Kidney (tissue), 14 donors: ENCODE data around the gene GOLGA8T. TPM values are rescaled to one million over a fixed set of nuclear protein-coding genes. Genes with fewer than 3 reads are reported as not detected.
"Not testable (repeated sequence)": the region's sequence is repeated elsewhere in the genome, so short reads cannot be mapped to it uniquely, and the experiment has no call there.

Experiments used
- DNase-seq, 5 donors: peaks; one replicate each; pipeline ENCODE4 v3.0.0-alpha.2; 2013 to 2020
- FAIRE-seq: peaks from 2 replicates; lab custom pipeline; 2012; peaks lifted over from hg19 to GRCh38; lab: Jason Lieb, UNC
- H3K27ac ChIP-seq, 2 donors: one replicate each; pipeline ENCODE4 v1.7.0; 2013; ENCODE audit warnings: low read depth in 2 of 2, low read length in 2 of 2, inconsistent platforms in 1 of 2
- H3K27me3 ChIP-seq: one replicate; pipeline ENCODE4 v1.7.1; 2013; ENCODE audit warnings: low read length, inconsistent platforms; ENCODE audit not compliant: control insufficient read depth, insufficient read depth
- H3K36me3 ChIP-seq, 3 donors: one replicate each; pipeline versions ENCODE4 v1.7.0 to v1.7.1; 2013; ENCODE audit warnings: low read length in 3 of 3, control low read depth in 1 of 3, inconsistent platforms in 1 of 3; ENCODE audit not compliant: insufficient read depth in 3 of 3, control insufficient read depth in 2 of 3
- H3K4me1 ChIP-seq, 3 donors: one replicate each; pipeline versions ENCODE4 v1.7.0 to v1.7.1; 2013; ENCODE audit warnings: low read length in 3 of 3, inconsistent platforms in 1 of 3, low read depth in 1 of 3; ENCODE audit not compliant: control insufficient read depth in 2 of 3, insufficient read depth in 2 of 3
- H3K4me3 ChIP-seq, 3 donors: one replicate each; pipeline versions ENCODE4 v1.7.0 to v1.8.1; 2013; ENCODE audit warnings: low read length in 3 of 3, control low read depth in 1 of 3, inconsistent platforms in 1 of 3
- H3K9ac ChIP-seq, 3 donors: one replicate each; pipeline versions ENCODE4 v1.7.0 to v1.7.1; 2013; ENCODE audit warnings: low read length in 3 of 3, control low read depth in 1 of 3, inconsistent platforms in 1 of 3
- H3K9me3 ChIP-seq, 3 donors: one replicate each; pipeline versions ENCODE4 v1.7.0 to v1.7.1; 2013; ENCODE audit warnings: low read length in 3 of 3, control low read depth in 1 of 3, inconsistent platforms in 1 of 3; ENCODE audit not compliant: control insufficient read depth in 2 of 3, insufficient read depth in 1 of 3
- CTCF ChIP-seq: IDR thresholded peaks from 3 replicates; pipeline ENCODE4 v1.5.1; 2012; ENCODE audit warnings: mild to moderate bottlenecking, moderate library complexity, borderline replicate concordance; ENCODE audit not compliant: insufficient read depth; ENCODE audit errors: extremely low read depth
- intact Hi-C: fragments of 100-400 bp; cut with DNase I; formaldehyde crosslinking; loops from one replicate; pipeline ENCODE4 v1.11.1; 2022
- polyA plus RNA-seq: library from polyadenylated mRNA; stranded (reverse); fragments of 350-450 nt; fragmentation: Illumina TruSeq; extraction: RNeasy Lipid Tissue Mini Kit (QIAGEN cat#74804); gene quantifications from one replicate; pipeline ENCODE4 v1.2.3, GENCODE V29; 2014; ENCODE audit warnings: low read depth, low replicate concordance; ENCODE audit not compliant: insufficient read depth
- total RNA-seq: library from RNA; stranded (reverse); fragmentation: NEBNext Ultra II Directional; extraction: Animal tissue kit (Norgen Biotek cat#: 25700); gene quantifications from one replicate; pipeline ENCODE4 v1.2.1, GENCODE V29; 2021
- donor health status: control.
- donor health status: control.
- donor health status: control.
- donor health status: control.
- donor health status: control.
- donor health status: DM: yes; HTN: yes; CAD: no.
- donor health status: Normal renal cell carcinoma (clear cell type).

The GOLGA8T gene
- total and polyA plus RNA-seq, 2 donors from 2014 or later, result 0.28 TPM; not detected in 1

GRCh38 chr15:30173041-30173608, 38.3 kb downstream of the GOLGA8T start:
- peak; percentile 4 for TF ChIP-seq CTCF
- H3K36me3 ChIP-seq, FAIRE-seq, H3K27me3 ChIP-seq, intact Hi-C loops, H3K27ac ChIP-seq, H3K9ac ChIP-seq, H3K9me3 ChIP-seq, H3K4me1 ChIP-seq, H3K4me3 ChIP-seq: not testable (repeated sequence)
- DNase-seq, result peak in 1 of 5 donors; percentile 51

GRCh38 chr15:30175291-30175690, 40.4 kb downstream of the GOLGA8T start:
- FAIRE-seq, H3K9me3 ChIP-seq, H3K4me1 ChIP-seq, H3K36me3 ChIP-seq, intact Hi-C loops, H3K27me3 ChIP-seq, H3K27ac ChIP-seq, H3K4me3 ChIP-seq, H3K9ac ChIP-seq: not testable (repeated sequence)
- peak in 2 of 5 donors; percentile 11 to 15 for DNase-seq

- H3K9me3 ChIP-seq, FAIRE-seq, H3K4me1 ChIP-seq, intact Hi-C loops, H3K36me3 ChIP-seq, H3K9ac ChIP-seq, H3K27me3 ChIP-seq, H3K4me3 ChIP-seq, H3K27ac ChIP-seq: not testable (repeated sequence)
- DNase-seq, result peak in 1 of 5 donors; percentile 6
Measured at GRCh38 chr15:30176613-30177012, 41.8 kb downstream of the GOLGA8T start.

- H3K27ac ChIP-seq, FAIRE-seq, H3K36me3 ChIP-seq, H3K27me3 ChIP-seq, H3K9me3 ChIP-seq, DNase-seq, intact Hi-C loops, H3K9ac ChIP-seq, H3K4me1 ChIP-seq, H3K4me3 ChIP-seq: not testable (repeated sequence)
Measured at GRCh38 chr15:30179814-30180213, 45.0 kb downstream of the GOLGA8T start.

GRCh38 chr15:30185495-30185894, 50.6 kb downstream of the GOLGA8T start:
- H3K27ac ChIP-seq, H3K27me3 ChIP-seq, DNase-seq, intact Hi-C loops, H3K4me3 ChIP-seq, FAIRE-seq, H3K9me3 ChIP-seq, H3K9ac ChIP-seq, H3K4me1 ChIP-seq, H3K36me3 ChIP-seq: not testable (repeated sequence)

GRCh38 chr15:30187429-30187828, 52.6 kb downstream of the GOLGA8T start:
- not testable (repeated sequence) for H3K36me3 ChIP-seq, FAIRE-seq, H3K4me3 ChIP-seq

GRCh38 chr15:30189754-30190153, 54.9 kb downstream of the GOLGA8T start:
- not testable (repeated sequence) for H3K4me3 ChIP-seq, H3K27ac ChIP-seq, FAIRE-seq

More at GRCh38 chr15:30187429-30187828, 52.6 kb downstream of the GOLGA8T start:
- H3K27ac ChIP-seq, intact Hi-C loops, DNase-seq, H3K9me3 ChIP-seq, H3K9ac ChIP-seq, H3K4me1 ChIP-seq, H3K27me3 ChIP-seq: not testable (repeated sequence)

GRCh38 chr15:30191143-30191542, 56.3 kb downstream of the GOLGA8T start:
- H3K4me1 ChIP-seq, H3K4me3 ChIP-seq, FAIRE-seq, intact Hi-C loops, H3K27ac ChIP-seq, H3K9ac ChIP-seq, H3K27me3 ChIP-seq, H3K36me3 ChIP-seq, H3K9me3 ChIP-seq: not testable (repeated sequence)
- DNase-seq, result peak in 1 of 5 donors; percentile 10

More at GRCh38 chr15:30189754-30190153, 54.9 kb downstream of the GOLGA8T start:
- DNase-seq, intact Hi-C loops, H3K9ac ChIP-seq, H3K36me3 ChIP-seq, H3K27me3 ChIP-seq, H3K4me1 ChIP-seq, H3K9me3 ChIP-seq: not testable (repeated sequence)
